HepG2 (cell line): ENCODE data around the gene PBX1. TPM values are rescaled to one million over a fixed set of nuclear protein-coding genes. Genes with fewer than 3 reads are reported as not detected.

Source experiments
- ATAC-seq: fragments of 200-7000 bp; cut with Tn5 transposase; 3 replicates; pipeline ENCODE4 v1.9.1; 2020; ENCODE audit warnings: mild to moderate bottlenecking, moderate library complexity
- BruUV-seq: library from RNA; stranded (reverse); fragments of 400-500 nt; replicated peaks from 2 replicates; lab custom pipeline; 2021; lab: Mats Ljungman, UMichigan
- CTCF ChIA-PET: fragments of 300-600 bp; formaldehyde crosslinking; extraction: SDS; loops from one replicate; lab custom pipeline; 2021; ENCODE audit warnings: low total read pairs, inconsistent platforms, low intra/inter-chr PET ratio; lab: Yijun Ruan, JAX
- POLR2A ChIA-PET: fragments of 350-600 bp; sonication (Branson Sonifier 250); formaldehyde crosslinking; loops from one replicate; lab custom pipeline; 2020; ENCODE audit warnings: antibody characterized with exemption, inconsistent platforms; lab: Yijun Ruan, JAX
- DNase-seq: peaks from one replicate; pipeline ENCODE4 v3.0.0-alpha.2; 2015; ENCODE audit warnings: low spot score
- FAIRE-seq: peaks from 3 replicates; lab custom pipeline; 2011; peaks lifted over from hg19 to GRCh38; lab: Jason Lieb, UNC
- H2AFZ ChIP-seq: one replicate; pipeline ENCODE4 v1.6.1; 2011; ENCODE audit warnings: low read length, inconsistent platforms
- H3K27ac ChIP-seq: fragments of 300-600 bp; 3 replicates; pipeline ENCODE4 v1.8.0; 2011; ENCODE audit warnings: mixed run types, mild to moderate bottlenecking, mixed read lengths, low read length, inconsistent platforms; ENCODE audit not compliant: insufficient read depth; ENCODE audit errors: extremely low read length
- H3K27me3 ChIP-seq, 2 experiments: fragments of 200-600 bp in 1 of 2; 2 replicates in 1 of 2; 3 replicates in 1 of 2; pipeline versions ENCODE4 v1.6.0 to v1.8.0; 2011; ENCODE audit warnings: low read length in 2 of 2, mild to moderate bottlenecking in 2 of 2, moderate library complexity in 2 of 2, inconsistent platforms in 1 of 2; ENCODE audit not compliant: insufficient read depth in 2 of 2, control insufficient read depth in 1 of 2
- H3K36me3 ChIP-seq, 2 experiments: fragments of 200-600 bp in 1 of 2; replicated peaks in 1 of 2; 2 replicates in 1 of 2; 3 replicates in 1 of 2; pipeline versions ENCODE4 v1.5.1 to v1.8.0; 2011; ENCODE audit warnings: low read length in 2 of 2, inconsistent platforms in 1 of 2; ENCODE audit not compliant: insufficient read depth in 2 of 2, control insufficient read depth in 1 of 2
- H3K4me1 ChIP-seq: 2 replicates; pipeline ENCODE4 v1.5.1; 2012; ENCODE audit warnings: low read length, inconsistent platforms; ENCODE audit not compliant: insufficient read depth
- H3K4me2 ChIP-seq: 2 replicates; pipeline ENCODE4 v1.6.0; 2011; ENCODE audit warnings: low read depth, low read length, inconsistent platforms
- H3K4me3 ChIP-seq, 3 experiments: fragments of 200-600 bp in 1 of 3; sonication (generic), shearing (Covaris generic) in 1 of 3; replicated peaks in 1 of 3; 2 replicates each; pipeline ENCODE4 v1.5.1; 2011 to 2016; ENCODE audit warnings: low read length in 3 of 3, inconsistent platforms in 2 of 3, low read depth in 2 of 3, mild to moderate bottlenecking in 2 of 3, control low read depth in 1 of 3, mixed read lengths in 1 of 3; ENCODE audit not compliant: insufficient read depth in 1 of 3
- H3K79me2 ChIP-seq: one replicate; pipeline ENCODE4 v1.6.1; 2011; ENCODE audit warnings: low read length, inconsistent platforms; ENCODE audit not compliant: insufficient read depth
- H3K9ac ChIP-seq: 2 replicates; pipeline ENCODE4 v1.6.0; 2011; ENCODE audit warnings: mild to moderate bottlenecking, low read depth, low read length, inconsistent platforms; ENCODE audit not compliant: insufficient read depth
- H3K9me3 ChIP-seq: 2 replicates; pipeline ENCODE4 v1.5.1; 2012; ENCODE audit warnings: mild to moderate bottlenecking, low read length
- H4K20me1 ChIP-seq: 2 replicates; pipeline ENCODE4 v1.6.0; 2011; ENCODE audit warnings: inconsistent platforms, mild to moderate bottlenecking, low read length, moderate library complexity; ENCODE audit not compliant: insufficient read depth
- ARNT2 ChIP-seq: sonication (generic); formaldehyde crosslinking; IDR thresholded peaks from 2 replicates; pipeline ENCODE4 v1.8.0; 2022; ENCODE audit warnings: mild to moderate bottlenecking, low read depth, missing genetic modification reagents, moderate library complexity
- ARNTL ChIP-seq: sonication (generic); formaldehyde crosslinking; IDR thresholded peaks from 2 replicates; pipeline ENCODE4 v1.4.0; 2020; ENCODE audit warnings: mild to moderate bottlenecking, missing genetic modification reagents
- FOXJ3 ChIP-seq: sonication (generic); formaldehyde crosslinking; IDR thresholded peaks from 2 replicates; pipeline ENCODE4 v1.4.0; 2020; ENCODE audit warnings: missing genetic modification reagents, mild to moderate bottlenecking, borderline replicate concordance
- GABPB1 ChIP-seq: IDR thresholded peaks from 2 replicates; pipeline ENCODE4 v1.6.1; 2016; ENCODE audit warnings: mild to moderate bottlenecking, missing genetic modification reagents, moderate library complexity, missing compliant biosample characterization
- GPBP1L1 ChIP-seq: sonication (generic); formaldehyde crosslinking; IDR thresholded peaks from 2 replicates; pipeline ENCODE4 v1.5.0; 2020; ENCODE audit warnings: mild to moderate bottlenecking, missing genetic modification reagents
- HNF4A ChIP-seq: sonication (generic); formaldehyde crosslinking; IDR thresholded peaks from 2 replicates; pipeline ENCODE4 v1.4.0; 2020; ENCODE audit warnings: missing genetic modification reagents
- MED8 ChIP-seq: sonication (generic); formaldehyde crosslinking; IDR thresholded peaks from 2 replicates; pipeline ENCODE4 v1.8.1; 2023; ENCODE audit warnings: mild to moderate bottlenecking, missing genetic modification reagents; ENCODE audit not compliant: insufficient replicate concordance
- NAIF1 ChIP-seq: sonication (generic); formaldehyde crosslinking; IDR thresholded peaks from 2 replicates; pipeline ENCODE4 v1.5.0; 2020; ENCODE audit warnings: mild to moderate bottlenecking, missing genetic modification reagents, borderline replicate concordance
- SKI ChIP-seq: fragments of 450-650 bp; IDR thresholded peaks from one replicate; pipeline ENCODE4 v1.6.1; 2018; ENCODE audit warnings: mild to moderate bottlenecking; ENCODE audit not compliant: partially characterized antibody
- THYN1 ChIP-seq: sonication (generic); formaldehyde crosslinking; IDR thresholded peaks from 2 replicates; pipeline ENCODE4 v1.8.1; 2023; ENCODE audit warnings: low read depth, mild to moderate bottlenecking, moderate library complexity, missing genetic modification reagents, borderline replicate concordance
- ZMAT5 ChIP-seq: sonication (generic); formaldehyde crosslinking; IDR thresholded peaks from 2 replicates; pipeline ENCODE4 v1.5.0; 2020; ENCODE audit warnings: mild to moderate bottlenecking, low read depth, missing genetic modification reagents, borderline replicate concordance
- ZNF280B ChIP-seq: sonication (generic); formaldehyde crosslinking; IDR thresholded peaks from 2 replicates; pipeline ENCODE4 v1.5.0; 2020; ENCODE audit warnings: missing genetic modification reagents, mild to moderate bottlenecking, borderline replicate concordance
- ZNF503 ChIP-seq: sonication (generic); formaldehyde crosslinking; IDR thresholded peaks from 2 replicates; pipeline ENCODE4 v1.4.0; 2020; ENCODE audit warnings: missing genetic modification reagents
- ZNF589 ChIP-seq: sonication (generic); formaldehyde crosslinking; conservative IDR thresholded peaks from 2 replicates; pipeline ENCODE4 v1.8.0; 2022; ENCODE audit warnings: mild to moderate bottlenecking, moderate library complexity, missing genetic modification reagents
- ZNF790 ChIP-seq: sonication (generic); formaldehyde crosslinking; IDR thresholded peaks from 2 replicates; pipeline ENCODE4 v1.8.0; 2022; ENCODE audit warnings: missing genetic modification reagents, mild to moderate bottlenecking, borderline replicate concordance
- WGBS: methylation state at CpG from one replicate; pipeline ENCODE4 v1.1.6; 2017; ENCODE audit warnings: low lambda C conversion rate; 5-methylcytosine and 5-hydroxymethylcytosine counted together
- in situ Hi-C: cut with HindIII; loops from 2 replicates; pipeline ENCODE4 v1.10.0; 2017; ENCODE audit warnings: low pct_unique_long_range_greater_than_20kb; ENCODE audit not compliant: extremely low pct_ligation_motif_present
- intact Hi-C: fragments of 100-400 bp; cut with micrococcal nuclease; formaldehyde crosslinking; loops from one replicate; pipeline ENCODE4 v1.10.0; 2022; ENCODE audit not compliant: unreplicated experiment
- polyA plus RNA-seq, 8 experiments: library from polyadenylated mRNA; depleted of rRNA in 3 of 8; stranded (reverse) in 7 of 8; unstranded in 1 of 8; fragments of >200 nt; fragmentation: Illumina TruSeq in 4 of 8; extraction: Trizol in 4 of 8; gene quantifications; 2 replicates each; pipeline versions ENCODE4 v1.2.1 to v1.2.3, GENCODE V29; 2011 to 2016; ENCODE audit warnings: low read depth in 4 of 8, missing spikeins in 1 of 8, mixed read lengths in 1 of 8; ENCODE audit not compliant: insufficient read depth in 1 of 8
- total RNA-seq, 5 experiments: library from RNA; depleted of rRNA; stranded (reverse); fragments of >200 nt; fragmentation: Illumina TruSeq; extraction: Trizol; gene quantifications; 2 replicates each; pipeline ENCODE4 v1.2.3, GENCODE V29; 2016; ENCODE audit warnings: low read depth in 1 of 5

The PBX1 gene
- total and polyA plus RNA-seq, 2 of the 13 experiments (the other 11 are each of a cell fraction or from before 2014, with no cell fraction given): 0.24 TPM; not detected in 1

GRCh38 chr1:164774819-164775654 is 216.1 kb downstream of the PBX1 start (continued):
- TF ChIP-seq HNF4A: peak; percentile 69
- no peak for TF ChIP-seq ZNF790 (CRISPR knock-in tag)

GRCh38 chr1:164777518-164777917 is 218.5 kb downstream of the PBX1 start:
- CTCF ChIA-PET: no interaction called here
- Histone ChIP-seq H3K79me2 (no peaks in the 10 kb centered on the region), H2AFZ (no peak overlapping the region), H3K27me3 (no peaks in the 10 kb centered on the region; a peak in 1 of 5 replicates), H3K9ac (no peak overlapping the region), H3K9me3 (no peaks in the 10 kb centered on the region), H3K4me3 (no peak overlapping the region), H3K27ac (no peak overlapping the region), H4K20me1 (no peaks in the 10 kb centered on the region), H3K36me3 (no peaks in the 10 kb centered on the region), H3K4me2 (no peak overlapping the region), H3K4me1 (peaks cover 14% of the 10 kb centered on the region)
- ATAC-seq (no peak), DNase-seq (no peak), FAIRE-seq (no peak)
- POLR2A ChIA-PET: no interaction called here
- 19% methylated on average over 2 of the region's 2 CpGs for WGBS
- intact Hi-C loops: no loop called here
- BruUV-seq: no TSS peak
- in situ Hi-C loops: no loop called here
- TF ChIP-seq THYN1 (no peak), FOXJ3 (CRISPR knock-in tag) (no peak), GPBP1L1 (CRISPR knock-in tag) (no peak), ZMAT5 (CRISPR knock-in tag) (no peak), ZNF589 (no peak), ZNF280B (CRISPR knock-in tag) (no peak), NAIF1 (CRISPR knock-in tag) (no peak), MED8 (CRISPR knock-in tag) (no peak), ARNT2 (CRISPR knock-in tag) (no peak), ARNTL (CRISPR knock-in tag) (no peak), SKI (no peak), GABPB1 (no peak), ZNF503 (no peak)
